ENCODE results near the gene CTIF.

CTIF gene

GRCh38 chr18:48723016-48723415 is 184.2 kb downstream of the CTIF start:
- DNase-seq (ENCODE audit: low read depth in 2 of 2, low spot score in 1 of 2) = no peak

- no peak for DNase-seq (ENCODE audit: low read depth in 2 of 2, low spot score in 1 of 2)
Observed at GRCh38 chr18:48723837-48724236, 185.0 kb downstream of the CTIF start.

- no peak for DNase-seq (ENCODE audit: low read depth in 2 of 2, low spot score in 1 of 2)
Observed at GRCh38 chr18:48724442-48724841, 185.6 kb downstream of the CTIF start.

GRCh38 chr18:48724939-48725338 is 186.1 kb downstream of the CTIF start:
- DNase-seq (ENCODE audit: low read depth in 2 of 2, low spot score in 1 of 2) = no peak

- no peak for DNase-seq (ENCODE audit: low read depth in 2 of 2, low spot score in 1 of 2)
Observed at GRCh38 chr18:48725562-48725961, 186.7 kb downstream of the CTIF start.

GRCh38 chr18:48727681-48728080 is 188.8 kb downstream of the CTIF start:
- no peak for DNase-seq (ENCODE audit: low read depth in 2 of 2, low spot score in 1 of 2)

- no peak for DNase-seq (ENCODE audit: low read depth in 2 of 2, low spot score in 1 of 2)
Observed at GRCh38 chr18:48728204-48728833, 189.5 kb downstream of the CTIF start.

GRCh38 chr18:48729404-48729803 is 190.6 kb downstream of the CTIF start:
- no peak for DNase-seq (ENCODE audit: low read depth in 2 of 2, low spot score in 1 of 2)

- no peak for DNase-seq (ENCODE audit: low read depth in 2 of 2, low spot score in 1 of 2)
Observed at GRCh38 chr18:48730010-48730409, 191.2 kb downstream of the CTIF start.

- no peak for DNase-seq (ENCODE audit: low read depth in 2 of 2, low spot score in 1 of 2)
Observed at GRCh38 chr18:48732767-48733424, 194.1 kb downstream of the CTIF start.

GRCh38 chr18:48733643-48734253 is 194.9 kb downstream of the CTIF start:
- DNase-seq (ENCODE audit: low read depth in 2 of 2, low spot score in 1 of 2) = no peak

GRCh38 chr18:48734460-48734859 is 195.6 kb downstream of the CTIF start:
- DNase-seq (ENCODE audit: low read depth in 2 of 2, low spot score in 1 of 2) = no peak

- no peak for DNase-seq (ENCODE audit: low read depth in 2 of 2, low spot score in 1 of 2)
Observed at GRCh38 chr18:48735080-48735676, 196.3 kb downstream of the CTIF start.

- no peak for DNase-seq (ENCODE audit: low read depth in 2 of 2, low spot score in 1 of 2)
Observed at GRCh38 chr18:48735681-48736255, 196.9 kb downstream of the CTIF start.

GRCh38 chr18:48736321-48737260 is 197.8 kb downstream of the CTIF start:
- no peak for DNase-seq (ENCODE audit: low read depth in 2 of 2, low spot score in 1 of 2)

GRCh38 chr18:48739266-48740067 is 200.6 kb downstream of the CTIF start:
- no peak for DNase-seq (ENCODE audit: low read depth in 2 of 2, low spot score in 1 of 2)

- no peak for DNase-seq (ENCODE audit: low read depth in 2 of 2, low spot score in 1 of 2)
Observed at GRCh38 chr18:48740068-48740440, 201.2 kb downstream of the CTIF start.

GRCh38 chr18:48740851-48741485 is 202.1 kb downstream of the CTIF start:
- DNase-seq (ENCODE audit: low read depth in 2 of 2, low spot score in 1 of 2) = no peak

- DNase-seq (ENCODE audit: low read depth in 2 of 2, low spot score in 1 of 2) = no peak
Observed at GRCh38 chr18:48741866-48742265, 203.0 kb downstream of the CTIF start.

- no peak for DNase-seq (ENCODE audit: low read depth in 2 of 2, low spot score in 1 of 2)
Observed at GRCh38 chr18:48742304-48742703, 203.5 kb downstream of the CTIF start.

Measured in stimulated activated CD8-positive, alpha-beta memory T cell treated with anti-CD3 and anti-CD28 coated beads, Interleukin-4, amount 100 ng/mL, for 1 hour (primary cell).